IPS-NIHi7 (cell line): ENCODE results near the gene DUOX2.

ENCODE experiments used
- DNase-seq: peaks from one replicate; pipeline ENCODE4 v3.0.0; 2012; ENCODE audit warnings: mixed read lengths; ENCODE audit errors: extremely low spot score

DUOX2 gene

GRCh38 chr15:45114076-45114750, at the start of gene DUOX2, which contains the start of gene DUOXA2:
TSS of gene DUOX2 (minus strand) at chr15:45114172. CDS start at chr15:45113411, 761 bp downstream.
TSS of gene DUOXA2 (plus strand) at chr15:45114326. CDS start at chr15:45114606, 280 bp downstream.
- DNase-seq, result no peak

DNA sequence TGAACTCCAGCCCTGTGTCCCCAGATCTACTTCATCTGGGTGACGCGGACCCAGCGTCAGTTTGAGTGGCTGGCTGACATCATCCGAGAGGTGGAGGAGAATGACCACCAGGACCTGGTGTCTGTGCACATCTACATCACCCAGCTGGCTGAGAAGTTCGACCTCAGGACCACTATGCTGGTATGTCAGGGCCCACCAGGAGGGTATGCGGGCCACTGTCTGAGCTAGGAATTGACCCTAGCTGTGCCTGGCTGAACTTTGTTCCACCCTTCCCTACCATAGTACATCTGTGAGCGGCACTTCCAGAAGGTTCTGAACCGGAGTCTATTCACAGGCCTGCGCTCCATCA, 49.5 kb upstream of the DUOX2 start:
- DNase-seq, result no peak

DNA sequence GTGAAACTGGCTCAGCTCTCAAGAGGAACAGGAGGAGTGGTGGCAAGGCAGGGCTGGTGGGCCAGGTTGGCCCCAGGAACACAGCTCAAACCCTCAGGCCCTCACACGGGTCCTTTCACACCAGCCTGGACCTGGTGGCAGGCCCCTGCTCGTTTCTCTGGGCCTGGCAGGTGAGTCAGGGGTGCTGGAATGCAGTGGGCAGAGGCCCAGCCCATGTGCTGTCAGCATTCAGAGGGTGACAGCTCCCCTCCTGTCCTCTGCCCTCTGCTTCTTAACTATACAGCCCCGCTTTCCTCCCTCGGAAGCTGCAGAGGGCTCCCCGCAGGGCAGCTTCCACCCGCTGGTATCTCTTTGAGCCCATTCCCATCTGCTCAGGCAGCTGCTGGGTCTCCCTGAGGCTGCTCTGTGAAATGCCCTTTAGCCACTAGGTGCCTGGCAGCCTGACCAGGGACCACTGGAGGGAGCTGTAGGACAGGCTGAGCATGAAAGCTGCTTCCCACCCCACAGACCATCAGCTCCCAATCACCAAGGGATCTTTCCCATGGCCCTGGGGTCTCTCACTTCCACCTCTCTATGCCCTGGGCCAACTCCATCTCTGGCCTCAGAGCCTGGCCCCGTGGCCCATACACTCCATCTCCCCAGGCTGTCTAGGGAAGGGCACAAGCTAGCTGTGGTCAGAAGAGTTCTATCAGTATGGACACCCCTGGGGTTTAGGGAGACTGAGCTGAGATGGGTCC, 49.0 kb upstream of the DUOX2 start:
- DNase-seq, result peak; percentile 95

- no peak for DNase-seq
Measured at GRCh38 chr15:45161666-45162065, 47.7 kb upstream of the DUOX2 start.

DNA sequence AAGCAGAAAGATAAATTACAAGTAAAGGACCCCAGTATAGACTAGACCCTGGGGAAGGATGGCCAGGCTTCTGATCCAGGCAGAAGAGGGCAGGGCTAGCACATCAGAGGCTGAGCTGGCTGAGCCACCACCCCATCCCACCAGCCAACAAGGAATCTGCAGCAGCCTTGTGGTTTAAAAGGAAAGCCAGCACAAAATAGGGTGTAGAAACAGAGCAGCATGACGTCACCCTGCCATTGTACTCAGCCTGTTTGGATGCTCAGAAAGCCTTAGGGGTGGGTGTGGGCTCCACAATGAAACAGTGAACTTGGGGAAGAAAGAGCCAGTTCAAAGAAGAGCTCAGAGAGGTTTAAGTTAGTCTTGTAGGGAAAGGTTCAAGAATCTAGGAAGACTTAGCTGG, 44.0 kb upstream of the DUOX2 start:
- peak; percentile 31 for DNase-seq

DNA sequence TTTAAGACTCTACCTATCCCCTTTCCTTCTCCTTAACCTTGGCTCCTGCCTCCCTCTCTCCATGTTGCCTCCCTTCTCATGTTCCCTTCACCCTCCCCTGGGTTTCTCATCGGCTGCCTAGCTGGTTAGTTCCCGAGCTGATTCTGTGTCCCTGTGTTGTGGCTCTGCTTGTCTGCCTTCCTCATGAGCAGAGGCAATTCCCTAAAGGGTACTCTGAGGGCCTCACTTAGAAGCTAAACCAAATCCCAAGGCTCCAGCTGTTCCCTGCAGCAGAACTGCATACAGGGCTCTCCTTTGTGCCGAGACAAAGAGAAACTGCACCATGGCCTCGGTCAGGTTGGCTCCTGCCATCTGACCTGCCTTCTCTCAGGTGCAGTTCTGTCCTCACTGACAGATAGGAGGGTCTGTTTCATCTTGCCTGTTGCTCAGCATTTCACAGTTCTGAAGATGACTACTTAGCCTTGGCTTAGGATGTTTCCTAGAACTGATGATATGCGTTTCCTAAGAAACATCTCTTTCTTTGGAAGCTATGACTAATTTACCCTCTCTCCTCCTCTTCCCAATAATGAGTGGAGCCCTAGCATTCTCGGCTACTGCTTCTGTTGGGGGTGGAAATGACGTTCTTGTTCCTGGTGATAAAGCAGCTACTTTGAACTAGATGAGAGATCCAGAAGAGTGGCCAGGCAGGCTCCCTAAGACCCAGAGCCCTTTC, 42.9 kb upstream of the DUOX2 start:
- no peak for DNase-seq

GRCh38 chr15:45155739-45156138, 41.8 kb upstream of the DUOX2 start:
- no peak for DNase-seq

- no peak for DNase-seq
Measured at GRCh38 chr15:45151998-45152828, 38.2 kb upstream of the DUOX2 start.

- no peak for DNase-seq
Measured at GRCh38 chr15:45150997-45151396, 37.0 kb upstream of the DUOX2 start.

DNA sequence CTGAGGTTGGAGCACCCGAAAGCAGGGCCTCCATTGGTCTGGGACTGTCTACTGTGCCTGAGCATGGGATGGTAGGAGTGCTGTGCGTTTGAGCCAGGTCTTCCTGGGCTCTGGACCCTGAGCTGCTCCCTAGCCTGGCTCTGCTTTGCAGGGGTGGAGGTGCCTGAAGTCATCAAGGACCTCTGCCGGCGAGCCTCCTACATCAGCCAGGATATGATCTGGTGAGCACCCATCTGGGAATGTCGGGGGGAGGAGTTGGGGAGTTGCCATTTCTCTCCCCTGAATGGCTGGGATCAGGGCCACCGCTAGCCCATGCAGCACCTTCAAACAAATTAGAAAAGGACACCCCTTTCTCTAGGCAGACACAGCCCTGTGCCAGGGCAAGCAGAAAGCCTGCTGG, 36.5 kb upstream of the DUOX2 start:
- no peak for DNase-seq

DNA sequence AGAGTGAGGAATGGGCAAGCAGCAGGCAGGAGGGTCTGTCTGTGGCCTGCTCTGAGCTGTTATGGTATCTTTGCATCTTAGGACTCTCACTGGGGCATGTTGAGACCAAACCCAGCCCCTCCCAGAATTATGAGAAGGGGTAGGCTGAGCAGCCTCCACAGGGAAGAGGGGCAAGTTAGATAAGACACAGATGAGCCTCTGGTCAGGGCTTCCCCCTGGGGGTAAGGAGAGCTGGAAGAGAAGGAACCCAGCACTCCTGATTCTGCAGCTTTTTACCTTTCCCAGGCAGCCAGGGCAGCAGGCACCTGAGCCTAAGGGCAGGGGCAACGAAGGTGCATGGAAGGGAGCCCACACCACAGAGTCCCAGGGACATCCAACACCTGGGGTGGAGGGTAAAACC, 35.1 kb upstream of the DUOX2 start:
- no peak for DNase-seq

GRCh38 chr15:45148076-45149059, 34.4 kb upstream of the DUOX2 start:
- DNase-seq, result no peak

DNA sequence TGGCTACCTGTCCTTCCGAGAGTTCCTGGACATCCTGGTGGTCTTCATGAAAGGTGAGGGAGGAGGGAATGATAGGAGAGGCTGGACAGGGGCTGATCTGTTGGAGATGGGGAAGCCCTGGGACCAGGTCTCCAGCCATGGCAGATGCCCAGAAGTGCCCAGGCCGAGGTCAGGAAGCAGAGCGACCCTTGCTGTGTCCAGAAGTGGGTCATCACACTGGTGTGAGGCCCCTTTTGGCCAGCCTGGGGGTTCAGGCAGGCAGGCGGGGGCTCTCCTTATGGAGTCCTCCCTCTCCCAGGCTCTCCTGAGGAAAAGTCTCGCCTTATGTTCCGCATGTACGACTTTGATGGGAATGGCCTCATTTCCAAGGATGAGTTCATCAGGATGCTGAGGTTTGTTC, 33.6 kb upstream of the DUOX2 start:
- no peak for DNase-seq

GRCh38 chr15:45146405-45146804, 32.4 kb upstream of the DUOX2 start:
- DNase-seq, result no peak

- DNase-seq, result no peak
Measured at GRCh38 chr15:45144775-45145174, 30.8 kb upstream of the DUOX2 start.

DNA sequence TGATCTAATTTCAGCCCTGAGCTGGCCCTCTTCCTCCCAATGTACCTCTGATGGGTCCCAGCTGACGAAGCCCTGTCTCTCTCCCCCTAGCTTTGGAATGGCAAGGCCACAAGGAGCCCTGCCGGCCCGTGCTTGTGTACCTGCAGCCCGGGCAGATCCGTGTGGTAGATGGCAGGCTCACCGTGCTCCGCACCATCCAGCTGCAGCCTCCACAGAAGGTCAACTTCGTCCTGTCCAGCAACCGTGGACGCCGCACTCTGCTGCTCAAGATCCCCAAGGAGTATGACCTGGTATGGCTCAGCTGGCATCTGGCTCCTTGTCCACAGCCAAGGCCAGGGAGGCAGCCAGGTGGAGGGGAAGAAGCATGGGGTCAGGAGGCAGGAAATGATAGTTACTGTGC, 30.0 kb upstream of the DUOX2 start:
- no peak for DNase-seq

DNA sequence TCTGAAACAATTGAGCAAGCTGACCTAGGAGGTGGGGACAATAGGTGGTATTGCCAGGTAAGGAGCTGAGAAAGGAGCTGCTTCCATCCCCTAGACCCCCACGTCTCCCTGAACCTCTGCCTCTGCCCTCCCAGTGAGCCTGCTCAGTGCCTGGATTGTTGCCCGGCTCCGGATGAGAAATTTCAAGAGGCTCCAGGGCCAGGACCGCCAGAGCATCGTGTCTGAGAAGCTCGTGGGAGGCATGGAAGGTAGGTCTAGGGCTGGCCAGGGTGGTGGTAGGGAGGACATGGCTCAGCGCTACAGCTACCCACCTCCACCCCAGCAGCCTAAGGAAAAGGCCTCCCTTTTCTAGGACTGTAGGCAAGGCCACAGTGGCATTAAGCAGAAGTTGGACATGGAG, 29.1 kb upstream of the DUOX2 start:
- no peak for DNase-seq

- DNase-seq, result no peak
Measured at GRCh38 chr15:45141386-45141785, 27.4 kb upstream of the DUOX2 start.

DNA sequence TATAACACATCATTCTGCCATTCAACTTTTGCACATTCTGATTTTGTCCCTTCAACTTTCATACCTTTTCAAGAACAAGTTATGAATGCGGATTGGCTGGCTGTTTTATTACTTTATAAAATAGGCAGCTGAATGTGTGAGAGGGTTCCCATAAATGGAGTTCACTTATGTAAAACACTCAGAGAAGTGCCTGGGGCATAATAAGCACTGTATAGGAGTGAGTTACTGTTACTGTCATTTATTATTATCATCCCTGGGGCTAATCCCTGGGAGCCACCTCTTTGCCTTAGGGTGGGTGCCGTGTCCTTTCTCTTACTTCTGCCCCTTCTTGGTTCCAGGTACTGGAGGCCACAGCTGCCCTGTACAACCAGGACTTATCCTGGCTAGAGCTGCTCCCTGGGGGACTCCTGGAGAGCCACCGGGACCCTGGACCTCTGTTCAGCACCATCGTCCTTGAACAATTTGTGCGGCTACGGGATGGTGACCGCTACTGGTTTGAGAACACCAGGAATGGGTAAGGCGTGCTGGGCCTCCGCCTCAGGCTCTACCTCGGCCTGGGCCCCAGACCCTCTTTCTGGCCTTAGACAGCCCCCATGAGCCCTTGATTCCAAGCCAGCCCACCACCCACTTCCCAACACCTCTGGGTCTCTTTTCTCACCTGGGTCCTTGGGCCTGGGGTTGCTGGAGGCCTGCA, 26.7 kb upstream of the DUOX2 start:
- no peak for DNase-seq

DNA sequence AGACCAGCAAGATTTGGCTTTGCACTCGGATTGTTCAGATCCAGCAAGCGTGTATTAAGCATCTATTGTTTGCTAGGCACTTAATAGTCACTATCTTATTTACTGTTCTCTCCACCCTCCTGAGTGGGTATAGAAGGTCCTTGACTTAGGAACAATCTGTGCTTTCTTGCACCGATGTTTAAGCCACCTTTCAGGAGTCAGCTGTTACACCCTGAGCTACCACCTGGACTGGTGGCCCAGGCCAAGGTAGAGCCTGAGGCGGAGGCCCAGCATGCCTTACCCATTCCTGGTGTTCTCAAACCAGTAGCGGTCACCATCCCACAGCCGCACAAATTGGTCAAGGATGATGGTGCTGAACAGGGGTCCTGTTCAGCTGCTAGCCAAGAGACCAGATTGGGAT, 25.8 kb upstream of the DUOX2 start:
- DNase-seq, result no peak
